Adrenal gland (tissue), 5 donors: Measurements from ENCODE around the gene BBC3.

Experiments used
- POLR2A ChIP-seq, 2 donors: fragments of 450-650 bp; IDR thresholded peaks; one replicate each; pipeline ENCODE4 v1.6.1; 2017; ENCODE audit warnings: antibody characterized with exemption in 2 of 2, mild to moderate bottlenecking in 2 of 2, moderate library complexity in 1 of 2
- TF ChIP-seq, protein P1 (sequence below), 6 experiments: fragments of 450-650 bp in 4 of 6; fragments of 200-600 bp in 2 of 6; sonication (generic) in 1 of 6; IDR thresholded peaks; 1 replicate in 5 of 6; 2 replicates in 1 of 6; pipeline versions ENCODE4 v1.5.1 to v1.8.0; 2016 to 2021; ENCODE audit warnings: antibody characterized with exemption in 6 of 6, mild to moderate bottlenecking in 2 of 6, moderate library complexity in 1 of 6
- donor health status: DM: no; HTN: no; CAD: no.

GRCh38 chr19:47230921-47231214 lies at the start of gene BBC3:
- TF ChIP-seq, protein P1, sequence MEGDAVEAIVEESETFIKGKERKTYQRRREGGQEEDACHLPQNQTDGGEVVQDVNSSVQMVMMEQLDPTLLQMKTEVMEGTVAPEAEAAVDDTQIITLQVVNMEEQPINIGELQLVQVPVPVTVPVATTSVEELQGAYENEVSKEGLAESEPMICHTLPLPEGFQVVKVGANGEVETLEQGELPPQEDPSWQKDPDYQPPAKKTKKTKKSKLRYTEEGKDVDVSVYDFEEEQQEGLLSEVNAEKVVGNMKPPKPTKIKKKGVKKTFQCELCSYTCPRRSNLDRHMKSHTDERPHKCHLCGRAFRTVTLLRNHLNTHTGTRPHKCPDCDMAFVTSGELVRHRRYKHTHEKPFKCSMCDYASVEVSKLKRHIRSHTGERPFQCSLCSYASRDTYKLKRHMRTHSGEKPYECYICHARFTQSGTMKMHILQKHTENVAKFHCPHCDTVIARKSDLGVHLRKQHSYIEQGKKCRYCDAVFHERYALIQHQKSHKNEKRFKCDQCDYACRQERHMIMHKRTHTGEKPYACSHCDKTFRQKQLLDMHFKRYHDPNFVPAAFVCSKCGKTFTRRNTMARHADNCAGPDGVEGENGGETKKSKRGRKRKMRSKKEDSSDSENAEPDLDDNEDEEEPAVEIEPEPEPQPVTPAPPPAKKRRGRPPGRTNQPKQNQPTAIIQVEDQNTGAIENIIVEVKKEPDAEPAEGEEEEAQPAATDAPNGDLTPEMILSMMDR (IDR thresholded peaks at IDR 0.05), result peak in 2 of 6 experiments; percentile 1 to 18
- peak; percentile 48 to 60 for TF ChIP-seq POLR2A (IDR thresholded peaks at IDR 0.05)
